ENCODE results near the gene RPS6KA2.

RPS6KA2 gene

DNA sequence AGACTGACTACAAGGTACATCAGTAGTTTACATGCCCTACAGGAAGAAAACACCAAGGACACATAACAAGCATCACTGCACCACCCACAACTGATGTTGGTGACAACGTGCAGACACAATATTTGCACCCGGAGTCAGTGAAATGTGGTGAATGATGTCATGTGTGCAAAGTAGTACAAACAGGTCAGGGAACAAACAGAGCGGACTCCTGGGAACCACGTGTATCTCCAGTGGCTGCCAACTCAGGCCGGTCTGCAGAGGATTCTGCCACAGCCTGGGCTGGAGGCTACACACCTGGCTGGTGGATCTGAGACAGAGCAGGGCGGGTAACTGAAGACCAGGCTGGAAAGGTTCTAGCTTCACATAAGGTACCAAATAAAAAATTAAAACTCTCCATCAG is 28.2 kb upstream of the RPS6KA2 start:
- no peak for TF ChIP-seq CTCF (IDR thresholded peaks at IDR 0.05)

GRCh38 chr6:166654573-166654972 is 27.5 kb upstream of the RPS6KA2 start:
- TF ChIP-seq CTCF (IDR thresholded peaks at IDR 0.05) = no peak

- no peak for TF ChIP-seq CTCF (IDR thresholded peaks at IDR 0.05)
Measured at GRCh38 chr6:166653639-166653941, 26.5 kb upstream of the RPS6KA2 start.

DNA sequence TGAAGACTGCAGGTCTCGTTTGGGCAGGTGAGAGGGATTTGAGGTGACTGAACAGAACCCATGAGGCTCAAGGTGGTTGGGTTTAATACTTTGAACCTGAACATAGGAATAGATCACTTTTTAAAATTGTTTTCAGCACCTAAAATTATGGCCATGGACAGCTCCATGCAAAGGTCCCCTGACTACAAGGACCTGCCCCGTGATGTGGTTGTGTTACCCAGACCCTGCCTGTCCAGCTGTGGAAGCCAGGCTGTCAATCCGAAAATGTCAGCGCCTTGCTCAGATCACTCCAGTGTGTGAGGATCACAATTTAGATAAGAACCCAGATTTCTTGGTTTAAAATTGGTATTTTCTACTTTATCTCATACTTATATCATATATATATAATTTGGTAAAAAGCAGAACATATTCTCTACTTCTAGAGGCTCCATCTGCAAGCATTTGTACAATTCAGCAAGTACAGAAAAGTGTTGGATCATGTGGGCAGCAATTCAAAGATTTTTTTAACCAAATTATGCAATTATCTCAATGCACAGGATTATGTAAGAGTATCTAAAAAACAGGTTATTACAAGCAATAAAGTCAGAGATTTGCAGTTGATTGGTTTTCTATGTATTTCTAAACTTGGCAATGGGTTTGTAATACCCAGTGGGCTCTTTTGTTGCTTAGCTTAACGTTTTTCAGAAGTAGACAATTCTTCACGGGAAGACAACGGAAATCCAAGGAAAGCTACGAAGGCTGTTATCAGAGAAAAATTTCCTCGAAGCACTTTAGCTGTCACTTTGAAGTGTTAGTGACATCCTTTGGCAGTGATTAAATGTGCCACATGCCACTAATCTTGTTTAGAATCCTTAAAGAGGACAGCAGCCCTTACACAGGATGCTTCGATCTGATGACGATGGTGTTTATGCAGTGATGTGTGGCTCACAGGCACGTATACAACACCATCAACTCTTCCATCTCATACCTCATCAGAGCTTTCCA is 24.1 kb upstream of the RPS6KA2 start:
- no peak for TF ChIP-seq CTCF (IDR thresholded peaks at IDR 0.05)

DNA sequence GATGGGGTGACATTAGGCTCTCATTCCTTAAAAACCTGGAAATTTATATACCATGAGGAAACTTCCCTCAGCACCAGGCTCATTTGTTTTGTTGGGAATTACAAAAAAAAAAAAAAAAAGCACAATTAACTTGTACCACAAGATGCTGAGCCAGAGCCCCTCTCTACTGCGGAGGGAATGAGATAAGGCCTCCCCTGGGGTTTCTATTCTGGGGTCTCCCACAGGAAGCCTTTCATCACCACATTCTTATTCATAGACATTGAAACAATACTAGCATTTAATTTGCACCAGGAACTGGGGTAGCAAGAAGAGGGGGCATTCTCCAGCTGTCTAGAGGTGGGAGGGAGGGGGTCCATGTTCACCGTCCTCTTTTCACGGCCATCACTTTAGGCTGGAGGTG is 23.0 kb upstream of the RPS6KA2 start:
- TF ChIP-seq CTCF (IDR thresholded peaks at IDR 0.05) = no peak

GRCh38 chr6:166648846-166649245 is 21.8 kb upstream of the RPS6KA2 start:
- TF ChIP-seq CTCF (IDR thresholded peaks at IDR 0.05) = no peak

DNA sequence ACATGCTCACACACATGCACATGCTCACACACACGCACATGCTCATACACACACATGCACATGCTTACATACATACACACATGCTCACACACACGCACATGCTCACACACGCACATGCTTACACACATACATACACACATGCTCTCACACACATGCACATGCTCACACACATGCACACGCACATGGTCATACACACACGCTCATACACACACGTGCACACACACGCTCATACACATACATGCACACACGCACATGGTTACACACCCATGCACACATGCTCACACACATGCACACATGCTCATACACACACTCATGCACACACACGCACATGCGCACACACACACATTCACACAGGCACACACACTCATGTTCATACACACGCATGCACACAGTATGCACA is 20.8 kb upstream of the RPS6KA2 start:
- no peak for TF ChIP-seq CTCF (IDR thresholded peaks at IDR 0.05)

Measured in LNCAP (cell line).